ENCODE data around the gene C4orf50. TPM values are rescaled to one million over a fixed set of nuclear protein-coding genes. Genes with fewer than 3 reads are reported as not detected.

C4orf50 gene
- total and polyA plus RNA-seq, 2 of the 8 experiments (the other 6 are each of a cell fraction or from before 2014, with no cell fraction given) = 0.08 to 0.22 TPM

DNA sequence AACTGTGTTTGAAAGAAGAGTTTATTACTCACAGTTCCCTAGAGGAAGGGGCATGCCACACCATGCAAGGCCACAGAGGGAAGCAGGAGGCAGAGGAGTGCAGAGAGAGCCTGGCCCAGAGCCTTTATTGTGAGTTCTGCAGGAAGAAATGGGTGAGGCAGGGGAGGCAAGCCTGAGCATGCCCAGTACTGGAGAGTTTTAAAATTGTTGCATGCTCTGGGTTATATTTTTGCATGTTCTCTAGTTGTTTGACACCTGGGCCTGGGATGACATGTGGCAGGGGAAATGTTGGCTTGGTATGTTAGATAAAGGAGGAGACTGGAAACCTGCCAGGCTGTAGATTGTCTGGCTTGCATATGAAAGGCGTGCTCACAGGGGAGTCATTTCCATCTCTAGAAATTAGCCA lies 105.6 kb downstream of the C4orf50 start (continued):
- TF ChIP-seq, protein P1, sequence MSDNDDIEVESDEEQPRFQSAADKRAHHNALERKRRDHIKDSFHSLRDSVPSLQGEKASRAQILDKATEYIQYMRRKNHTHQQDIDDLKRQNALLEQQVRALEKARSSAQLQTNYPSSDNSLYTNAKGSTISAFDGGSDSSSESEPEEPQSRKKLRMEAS (IDR thresholded peaks at IDR 0.05) = peak; percentile 33; the same call in 1 of the 2 replicates
- TF ChIP-seq BACH1 (IDR thresholded peaks at IDR 0.05; ENCODE audit: low read length) (no peak), HDAC2 (IDR thresholded peaks at IDR 0.05; ENCODE audit: borderline replicate concordance in 1 of 2, low read depth in 2 of 2, low read length in 2 of 2) (0 out of 4 replicates have a peak, but pooled peaks of 1 of the 2 experiments have one; percentile 19), TEAD4 (IDR thresholded peaks at IDR 0.05; ENCODE audit: low read depth, low read length) (peak; percentile 61; the same call in 1 of the 2 replicates)

Data from H1 (cell line).